ENCODE results near the gene ARFGEF3.

DNA sequence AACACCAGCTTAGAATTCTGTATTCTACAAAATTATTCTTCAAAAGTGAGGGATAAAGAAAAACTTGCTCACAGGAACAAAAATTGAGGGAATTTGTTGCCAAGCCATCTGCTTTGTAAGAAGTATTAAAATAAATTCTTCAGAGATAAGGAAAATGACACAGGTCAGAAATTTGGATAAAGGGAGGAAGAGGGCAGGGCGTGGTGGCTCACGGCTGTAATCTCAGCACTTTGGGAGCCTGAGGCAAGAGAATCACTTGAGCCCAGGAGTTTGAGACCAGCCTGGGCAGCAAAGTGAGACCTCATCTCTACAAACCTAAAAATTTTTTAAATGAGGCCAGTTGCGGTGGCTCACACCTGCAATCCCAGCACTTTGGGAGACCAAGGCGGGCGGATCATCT lies 227.8 kb downstream of the ARFGEF3 start:
- TF ChIP-seq, protein P1, sequence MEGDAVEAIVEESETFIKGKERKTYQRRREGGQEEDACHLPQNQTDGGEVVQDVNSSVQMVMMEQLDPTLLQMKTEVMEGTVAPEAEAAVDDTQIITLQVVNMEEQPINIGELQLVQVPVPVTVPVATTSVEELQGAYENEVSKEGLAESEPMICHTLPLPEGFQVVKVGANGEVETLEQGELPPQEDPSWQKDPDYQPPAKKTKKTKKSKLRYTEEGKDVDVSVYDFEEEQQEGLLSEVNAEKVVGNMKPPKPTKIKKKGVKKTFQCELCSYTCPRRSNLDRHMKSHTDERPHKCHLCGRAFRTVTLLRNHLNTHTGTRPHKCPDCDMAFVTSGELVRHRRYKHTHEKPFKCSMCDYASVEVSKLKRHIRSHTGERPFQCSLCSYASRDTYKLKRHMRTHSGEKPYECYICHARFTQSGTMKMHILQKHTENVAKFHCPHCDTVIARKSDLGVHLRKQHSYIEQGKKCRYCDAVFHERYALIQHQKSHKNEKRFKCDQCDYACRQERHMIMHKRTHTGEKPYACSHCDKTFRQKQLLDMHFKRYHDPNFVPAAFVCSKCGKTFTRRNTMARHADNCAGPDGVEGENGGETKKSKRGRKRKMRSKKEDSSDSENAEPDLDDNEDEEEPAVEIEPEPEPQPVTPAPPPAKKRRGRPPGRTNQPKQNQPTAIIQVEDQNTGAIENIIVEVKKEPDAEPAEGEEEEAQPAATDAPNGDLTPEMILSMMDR (IDR thresholded peaks at IDR 0.05) = no peak
- TF ChIP-seq EZH2 (IDR thresholded peaks at IDR 0.05) (no peak), EZH2phosphoT487 (IDR thresholded peaks at IDR 0.05) (no peak)
